LNCAP (cell line): ENCODE results near the gene GIGYF2.

Experiments used
- CTCF ChIP-seq: fragments of 450-650 bp; IDR thresholded peaks from 2 replicates; pipeline ENCODE4 v1.5.1; 2017; ENCODE audit warnings: mild to moderate bottlenecking

Gene GIGYF2

GRCh38 chr2:232850039-232850438 is 152.9 kb downstream of the GIGYF2 start:
- no peak for TF ChIP-seq CTCF

GRCh38 chr2:232852676-232853075 is 155.5 kb downstream of the GIGYF2 start:
- TF ChIP-seq CTCF, result no peak

GRCh38 chr2:232854082-232854481 is 157.0 kb downstream of the GIGYF2 start:
- no peak for TF ChIP-seq CTCF

GRCh38 chr2:232857158-232857563 is 160.0 kb downstream of the GIGYF2 start:
- TF ChIP-seq CTCF, result no peak

GRCh38 chr2:232859385-232859916 is 162.3 kb downstream of the GIGYF2 start:
- no peak for TF ChIP-seq CTCF

GRCh38 chr2:232860593-232861241 is 163.6 kb downstream of the GIGYF2 start:
- TF ChIP-seq CTCF, result no peak

DNA sequence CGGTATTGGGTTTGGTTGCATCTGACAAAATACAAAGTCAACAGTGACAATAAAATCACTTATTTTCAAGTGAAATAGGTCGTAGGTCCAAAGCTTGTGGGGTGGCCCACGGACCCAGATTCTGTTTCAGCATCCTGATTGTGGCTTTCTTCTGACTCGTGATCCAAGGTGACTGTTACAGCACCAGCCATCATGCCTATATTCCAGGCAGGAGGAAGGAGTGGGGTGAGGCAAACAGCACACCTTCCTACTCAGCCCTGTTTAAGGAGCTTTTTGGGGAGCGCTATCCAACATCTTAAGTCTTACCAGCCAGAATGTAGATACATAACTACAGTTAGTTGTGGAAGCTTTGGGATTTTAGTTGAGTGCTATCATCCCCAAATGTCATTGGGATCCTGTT is 164.2 kb downstream of the GIGYF2 start:
- no peak for TF ChIP-seq CTCF

DNA sequence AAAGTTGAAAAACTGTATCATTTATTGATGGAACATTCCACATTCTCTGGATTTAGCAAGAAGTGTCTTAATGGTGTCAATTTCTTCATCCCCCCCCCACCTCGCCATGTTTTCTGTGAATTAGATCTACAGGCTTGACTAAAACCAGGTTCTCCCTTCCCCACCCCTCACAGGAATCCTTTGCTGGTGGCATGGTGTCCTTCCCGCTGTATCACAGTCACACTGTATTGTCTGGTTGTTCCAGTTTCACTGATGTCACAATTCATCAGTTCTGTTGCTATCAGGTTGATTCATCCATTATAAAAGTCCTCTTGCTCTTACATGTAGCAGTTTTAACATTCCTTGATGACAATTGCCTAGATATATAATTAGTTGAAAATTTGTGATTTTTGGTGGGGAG is 166.9 kb downstream of the GIGYF2 start:
- no peak for TF ChIP-seq CTCF
